Thyroid gland (tissue), 4 donors: Measurements from ENCODE around the gene STX8. TPM values are rescaled to one million over a fixed set of nuclear protein-coding genes. Genes with fewer than 3 reads are reported as not detected.

Experiments
- DNase-seq, 2 donors: peaks; one replicate each; pipeline ENCODE4 v3.0.0-alpha.2; 2019
- H3K27ac ChIP-seq, 3 donors: fragments of 200-600 bp; sonication (generic); 1 replicate in 2 of 3; 2 replicates in 1 of 3; pipeline ENCODE4 v1.5.1; 2016 to 2019; ENCODE audit warnings: mild to moderate bottlenecking in 1 of 3, moderate library complexity in 1 of 3
- H3K27me3 ChIP-seq: fragments of 200-600 bp; sonication (generic); one replicate; pipeline ENCODE4 v1.5.1; 2019
- H3K36me3 ChIP-seq, 2 donors: fragments of 200-600 bp; sonication (generic); one replicate each; pipeline ENCODE4 v1.5.1; 2016 to 2019
- H3K4me1 ChIP-seq, 2 donors: fragments of 200-600 bp; sonication (generic); one replicate each; pipeline ENCODE4 v1.5.1; 2017 to 2019
- H3K4me3 ChIP-seq, 3 donors: fragments of 200-600 bp; sonication (generic); replicated peaks in 1 of 3; 1 replicate in 2 of 3; 2 replicates in 1 of 3; pipeline ENCODE4 v1.5.1; 2016; ENCODE audit warnings: mild to moderate bottlenecking in 1 of 3
- H3K9me3 ChIP-seq: fragments of 200-600 bp; sonication (generic); one replicate; pipeline ENCODE4 v1.5.1; 2017
- POLR2A ChIP-seq, 2 donors: fragments of 450-650 bp; IDR thresholded peaks; one replicate each; pipeline ENCODE4 v1.6.1; 2017; ENCODE audit warnings: antibody characterized with exemption in 2 of 2, mild to moderate bottlenecking in 2 of 2, moderate library complexity in 1 of 2
- WGBS, 2 donors: methylation state at CpG; one replicate each; pipeline ENCODE4 v1.1.5; 2017; 5-methylcytosine and 5-hydroxymethylcytosine counted together
- intact Hi-C: fragments of 100-400 bp; cut with DNase I; formaldehyde crosslinking; loops from one replicate; pipeline ENCODE4 v1.15.1; 2023
- total RNA-seq, 4 donors: library from RNA; depleted of rRNA; stranded (reverse); fragments of >200 nt; gene quantifications; one replicate each; pipeline ENCODE4 v1.2.3, GENCODE V29; 2016
- TF ChIP-seq, protein P1 (sequence below), 6 experiments: fragments of 200-600 bp in 3 of 6; fragments of 450-650 bp in 3 of 6; sonication (generic) in 3 of 6; IDR thresholded peaks; one replicate each; pipeline ENCODE4 v1.5.1; 2016 to 2019; ENCODE audit warnings: antibody characterized with exemption in 6 of 6, mild to moderate bottlenecking in 2 of 6, inconsistent platforms in 1 of 6, moderate library complexity in 1 of 6

Gene STX8
- total RNA-seq, 4 donors from 2014 or later = 67.6 to 88.9 (median 72.7) TPM

DNA sequence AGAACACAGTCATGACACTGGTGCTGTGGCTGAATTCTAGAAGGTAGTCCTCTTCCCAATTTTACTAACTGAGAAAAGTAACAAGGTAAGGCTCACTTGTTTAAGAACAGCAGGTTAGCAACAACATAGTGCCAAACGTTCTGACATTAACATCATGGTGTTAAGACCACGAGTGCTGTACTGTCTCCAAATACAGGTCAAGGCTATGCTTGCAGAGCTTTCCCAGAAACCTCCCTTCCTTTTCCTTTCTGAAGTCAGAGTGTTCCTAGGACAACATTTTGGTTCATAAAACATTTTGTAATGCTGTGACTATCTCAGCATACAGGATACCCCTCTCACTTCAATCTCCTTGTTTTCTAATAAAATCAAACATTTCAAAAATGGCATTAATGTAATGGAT lies 144.0 kb downstream of the STX8 start:
- Histone ChIP-seq H3K27me3 (no peaks in the 10 kb centered on the region), H3K36me3 (no peaks in the 10 kb centered on the region), H3K4me3 (no peak overlapping the region), H3K9me3 (no peaks in the 10 kb centered on the region), H3K27ac (no peak overlapping the region), H3K4me1 (no peaks in the 10 kb centered on the region)
- no peak for TF ChIP-seq POLR2A (IDR thresholded peaks at IDR 0.05)
- TF ChIP-seq, protein P1, sequence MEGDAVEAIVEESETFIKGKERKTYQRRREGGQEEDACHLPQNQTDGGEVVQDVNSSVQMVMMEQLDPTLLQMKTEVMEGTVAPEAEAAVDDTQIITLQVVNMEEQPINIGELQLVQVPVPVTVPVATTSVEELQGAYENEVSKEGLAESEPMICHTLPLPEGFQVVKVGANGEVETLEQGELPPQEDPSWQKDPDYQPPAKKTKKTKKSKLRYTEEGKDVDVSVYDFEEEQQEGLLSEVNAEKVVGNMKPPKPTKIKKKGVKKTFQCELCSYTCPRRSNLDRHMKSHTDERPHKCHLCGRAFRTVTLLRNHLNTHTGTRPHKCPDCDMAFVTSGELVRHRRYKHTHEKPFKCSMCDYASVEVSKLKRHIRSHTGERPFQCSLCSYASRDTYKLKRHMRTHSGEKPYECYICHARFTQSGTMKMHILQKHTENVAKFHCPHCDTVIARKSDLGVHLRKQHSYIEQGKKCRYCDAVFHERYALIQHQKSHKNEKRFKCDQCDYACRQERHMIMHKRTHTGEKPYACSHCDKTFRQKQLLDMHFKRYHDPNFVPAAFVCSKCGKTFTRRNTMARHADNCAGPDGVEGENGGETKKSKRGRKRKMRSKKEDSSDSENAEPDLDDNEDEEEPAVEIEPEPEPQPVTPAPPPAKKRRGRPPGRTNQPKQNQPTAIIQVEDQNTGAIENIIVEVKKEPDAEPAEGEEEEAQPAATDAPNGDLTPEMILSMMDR (IDR thresholded peaks at IDR 0.05) = no peak
- DNase-seq = no peak
- intact Hi-C loops = no loop called here
- WGBS, 2 donors = 54 to 80% methylated on average over 2 of the region's 2 CpGs

DNA sequence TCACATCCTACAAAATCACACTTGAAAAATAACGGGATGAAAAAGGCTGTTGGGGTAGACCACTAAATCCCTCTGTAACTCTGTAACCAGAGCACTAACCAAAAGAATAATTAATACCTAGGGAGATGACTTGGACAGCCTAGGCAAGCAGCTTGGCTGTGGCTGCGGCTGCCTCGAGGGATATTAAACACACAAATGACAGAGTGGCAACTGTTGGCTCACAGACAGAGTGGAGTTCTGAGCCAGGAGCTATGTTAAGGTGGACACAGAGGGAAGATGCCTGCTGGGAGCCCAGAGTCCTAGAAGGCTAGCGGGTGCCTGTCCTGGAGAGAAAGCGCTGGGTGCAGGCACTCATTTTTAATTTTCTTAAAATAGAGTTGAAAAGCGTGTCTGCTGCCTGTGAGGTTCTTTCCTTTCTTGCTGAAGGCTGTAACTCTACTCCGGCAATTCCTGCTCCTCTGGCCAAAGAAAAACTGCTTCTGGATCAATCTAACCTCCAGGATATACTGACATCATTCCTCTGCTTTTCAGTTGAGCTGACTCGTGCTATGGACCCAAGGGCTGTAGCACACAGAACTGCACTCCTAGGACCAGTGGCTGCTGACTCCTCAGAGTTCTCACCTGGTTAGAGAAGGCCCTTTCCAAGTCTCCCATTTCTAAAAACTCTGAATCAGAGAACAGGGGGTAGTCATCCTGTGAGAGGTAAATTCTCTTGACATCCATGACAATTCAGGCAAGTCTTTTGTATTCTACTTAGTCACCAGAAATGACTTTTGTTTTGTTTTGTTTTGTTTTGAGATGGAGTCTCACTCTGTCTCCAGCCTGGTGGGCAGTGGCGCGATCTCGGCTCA lies 147.9 kb downstream of the STX8 start:
- TF ChIP-seq POLR2A (IDR thresholded peaks at IDR 0.05) = no peak
- TF ChIP-seq, protein P1 (IDR thresholded peaks at IDR 0.05) = no peak
- WGBS, 2 donors = 77% methylated on average over 11 of the region's 11 CpGs
- no peaks in the 10 kb centered on the region for H3K36me3 ChIP-seq
- H3K9me3 ChIP-seq = no peaks in the 10 kb centered on the region
- intact Hi-C loops = no loop called here
- H3K27ac ChIP-seq = no peak overlapping the region
- H3K4me1 ChIP-seq = no peaks in the 10 kb centered on the region
- H3K4me3 ChIP-seq = no peak overlapping the region
- DNase-seq = no peak
- H3K27me3 ChIP-seq = no peaks in the 10 kb centered on the region

DNA sequence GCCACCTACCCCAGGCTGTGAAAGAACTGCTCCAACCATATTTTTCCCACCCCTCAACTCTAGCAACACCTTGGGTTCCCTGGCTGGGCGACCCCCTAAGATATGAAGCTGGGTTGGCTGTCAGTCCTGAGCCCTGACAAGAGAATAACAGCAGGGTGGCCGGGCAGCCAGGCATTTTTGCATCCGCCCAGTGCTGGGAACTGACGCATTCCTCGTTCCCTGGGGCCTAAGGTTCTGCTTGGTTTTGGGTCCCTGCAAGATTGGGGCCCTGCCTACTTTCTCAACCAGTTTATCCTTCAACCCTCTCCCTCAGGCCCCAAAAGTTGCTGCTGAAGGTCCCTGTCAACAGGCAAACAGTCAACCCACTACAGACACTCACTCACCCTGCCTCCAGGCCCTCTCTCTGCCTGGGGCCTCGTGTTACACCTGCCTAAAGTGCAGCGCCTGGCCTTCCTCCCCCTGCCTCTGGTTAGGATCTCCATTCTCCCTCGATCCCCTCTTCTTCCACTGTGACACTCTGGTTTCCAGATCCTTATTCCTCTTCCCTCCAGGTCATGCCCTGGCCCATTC lies 151.5 kb downstream of the STX8 start:
- TF ChIP-seq POLR2A (IDR thresholded peaks at IDR 0.05) = no peak
- TF ChIP-seq, protein P1 (IDR thresholded peaks at IDR 0.05) = no peak
- WGBS, 2 donors = 92 to 94% methylated on average over 8 of the region's 8 CpGs
- DNase-seq = no peak
- no peak overlapping the region for H3K4me3 ChIP-seq
- H3K27me3 ChIP-seq = no peaks in the 10 kb centered on the region
- no peaks in the 10 kb centered on the region for H3K9me3 ChIP-seq
- no peaks in the 10 kb centered on the region for H3K36me3 ChIP-seq
- intact Hi-C loops = no loop called here
- H3K27ac ChIP-seq = no peak overlapping the region
- H3K4me1 ChIP-seq = no peaks in the 10 kb centered on the region

DNA sequence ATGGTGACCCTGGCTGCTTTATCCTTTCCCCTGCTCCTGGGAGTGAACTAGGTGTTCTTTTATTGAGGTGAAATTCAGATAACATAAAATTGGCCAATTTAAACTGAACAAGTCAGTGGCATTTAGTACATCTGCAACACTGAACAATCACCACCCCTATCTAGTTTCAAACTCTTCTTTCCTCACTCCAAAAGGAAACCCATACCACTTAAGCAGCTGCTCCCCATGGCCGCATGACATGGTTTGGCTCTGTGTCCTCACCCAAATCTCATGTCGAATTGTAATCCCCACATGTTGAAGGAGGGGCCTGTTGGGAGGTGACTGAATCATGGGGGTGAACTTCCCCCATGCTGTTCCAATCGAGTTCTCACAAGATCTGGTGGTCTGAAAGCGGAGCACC lies 154.1 kb downstream of the STX8 start:
- H3K9me3 ChIP-seq = no peaks in the 10 kb centered on the region
- intact Hi-C loops = no loop called here
- H3K4me1 ChIP-seq = no peaks in the 10 kb centered on the region
- H3K4me3 ChIP-seq = no peak overlapping the region
- DNase-seq = no peak
- no peak overlapping the region for H3K27ac ChIP-seq
- no peaks in the 10 kb centered on the region for H3K27me3 ChIP-seq
- TF ChIP-seq, protein P1 (IDR thresholded peaks at IDR 0.05) = no peak
- TF ChIP-seq POLR2A (IDR thresholded peaks at IDR 0.05) = no peak
- H3K36me3 ChIP-seq = no peaks in the 10 kb centered on the region
- 94 to 98% methylated on average over 4 of the region's 4 CpGs for WGBS, 2 donors

DNA sequence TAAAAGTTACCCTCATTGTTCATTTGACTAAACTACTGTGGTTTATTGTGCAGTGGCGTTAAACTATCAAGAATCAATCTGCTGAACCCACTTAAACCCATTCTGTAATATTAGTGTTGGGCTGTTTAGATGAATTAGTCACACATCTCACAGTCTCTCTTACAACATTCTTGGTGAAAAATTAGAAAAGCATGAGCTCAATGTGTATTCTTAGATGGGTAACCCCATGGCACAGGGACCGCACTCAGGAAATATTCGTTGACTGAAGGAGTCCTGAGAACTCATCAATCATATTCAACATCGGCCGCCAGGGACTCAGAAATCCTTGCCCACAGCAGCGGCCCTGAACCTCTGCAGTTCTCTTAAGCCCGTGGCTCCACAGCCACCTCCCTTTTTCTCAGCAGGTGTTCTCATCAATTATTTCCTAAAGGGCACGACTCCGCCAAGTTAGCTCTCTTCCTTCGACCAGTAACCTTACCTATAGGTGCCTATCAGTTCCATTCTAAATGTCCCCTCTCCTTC lies 155.6 kb downstream of the STX8 start:
- Histone ChIP-seq H3K9me3 (no peaks in the 10 kb centered on the region), H3K4me3 (no peak overlapping the region), H3K27me3 (no peaks in the 10 kb centered on the region), H3K36me3 (no peaks in the 10 kb centered on the region), H3K27ac (no peak overlapping the region), H3K4me1 (no peaks in the 10 kb centered on the region)
- intact Hi-C loops = no loop called here
- DNase-seq = no peak
- 93 to 96% methylated on average over 10 of the region's 10 CpGs for WGBS, 2 donors
- TF ChIP-seq POLR2A (IDR thresholded peaks at IDR 0.05) = no peak
